Stimulated activated naive CD4-positive, alpha-beta T cell treated with Interleukin-2 at 50 U/mL for 16 hours (primary cell): ENCODE data around the gene FXR1.
"Not testable (repeated sequence)": the region's sequence is repeated elsewhere in the genome, so short reads cannot be mapped to it uniquely, and the experiment has no call there.

Source experiments
- DNase-seq: peaks from one replicate; lab custom pipeline; 2025; lab: John Stamatoyannopoulos, UW

Gene FXR1

GRCh38 chr3:180912304-180913296 lies at the start of gene FXR1:
Gene FXR1 (plus strand): TSS chr3:180912670. CDS start chr3:180912686, 16 bp downstream.
- peak; percentile 91 for DNase-seq

GRCh38 chr3:180870008-180870699 lies 42.3 kb upstream of the FXR1 start:
- DNase-seq, result no peak

- DNase-seq, result no peak
Measured at GRCh38 chr3:180871901-180872300, 40.6 kb upstream of the FXR1 start.

GRCh38 chr3:180872430-180872829 lies 40.0 kb upstream of the FXR1 start:
- DNase-seq, result not testable (repeated sequence)

- DNase-seq, result no peak
Measured at GRCh38 chr3:180875124-180875698, 37.3 kb upstream of the FXR1 start.

- DNase-seq, result no peak
Measured at GRCh38 chr3:180881065-180881801, 31.2 kb upstream of the FXR1 start.

GRCh38 chr3:180882115-180882514 lies 30.4 kb upstream of the FXR1 start:
- DNase-seq, result no peak

- no peak for DNase-seq
Measured at GRCh38 chr3:180888992-180889560, 23.4 kb upstream of the FXR1 start.

GRCh38 chr3:180898572-180898971 lies 13.9 kb upstream of the FXR1 start:
- DNase-seq, result no peak

- DNase-seq, result no peak
Measured at GRCh38 chr3:180909369-180910127, 2.9 kb upstream of the FXR1 start.

GRCh38 chr3:180910823-180911222 lies 1.6 kb upstream of the FXR1 start:
- DNase-seq, result no peak

- no peak for DNase-seq
Measured at GRCh38 chr3:180911876-180912303, 580 bp upstream of the FXR1 start.

GRCh38 chr3:180913581-180914404 lies 1.3 kb downstream of the FXR1 start:
- no peak for DNase-seq

GRCh38 chr3:180918542-180918941 lies 6.1 kb downstream of the FXR1 start:
- no peak for DNase-seq

GRCh38 chr3:180922242-180922641 lies 9.8 kb downstream of the FXR1 start:
- no peak for DNase-seq

- no peak for DNase-seq
Measured at GRCh38 chr3:180923561-180923960, 11.1 kb downstream of the FXR1 start.

- DNase-seq, result no peak
Measured at GRCh38 chr3:180926526-180926925, 14.1 kb downstream of the FXR1 start.

GRCh38 chr3:180929376-180929775 lies 16.9 kb downstream of the FXR1 start:
- no peak for DNase-seq

GRCh38 chr3:180930526-180930925 lies 18.1 kb downstream of the FXR1 start:
- no peak for DNase-seq

- DNase-seq, result no peak
Measured at GRCh38 chr3:180932819-180933218, 20.3 kb downstream of the FXR1 start.
